ENCODE data around the gene SETD9. TPM values are rescaled to one million over a fixed set of nuclear protein-coding genes. Genes with fewer than 3 reads are reported as not detected.
A peak's percentile ranks its signal among the peaks of the same experiment; 100 is the strongest.

SETD9 gene
- total RNA-seq, 6 experiments from 2014 or later, result 4.9 to 18.8 (median 9.9) TPM

DNA sequence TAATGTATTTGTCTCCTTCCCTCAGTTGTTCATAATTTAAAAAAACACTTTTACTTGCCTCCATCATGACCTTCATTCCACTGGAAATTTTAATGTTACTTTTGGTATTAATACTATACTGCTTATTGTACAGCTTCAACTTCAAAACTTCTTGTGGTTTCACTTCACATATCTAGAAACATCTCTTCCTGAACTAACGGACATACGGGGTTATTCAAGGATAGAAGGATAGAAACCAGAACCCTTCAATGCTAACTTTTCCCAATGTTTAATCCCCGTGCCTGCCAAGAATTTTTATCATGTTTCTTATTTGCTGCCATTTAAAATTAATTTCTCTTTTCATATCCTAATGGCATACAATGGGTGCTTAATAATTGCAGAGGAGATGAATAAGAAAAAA lies 36.3 kb upstream of the SETD9 start:
- 50% methylated on average over 3 of the region's 3 CpGs for WGBS (ENCODE audit: insufficient coverage, low coverage, low lambda C conversion rate, missing lambda C conversion rate)
- peaks cover 0 to 52% (median 3%) of the 10 kb centered on the region in 4 donors for H3K36me3 ChIP-seq
- peak in 1 of 4 donors; percentile 55 for ATAC-seq
- no peak for DNase-seq
- no peak overlapping the region for H3K4me3 ChIP-seq
- no peaks in the 10 kb centered on the region for H3K4me1 ChIP-seq
- TF ChIP-seq POLR2A (IDR thresholded peaks at IDR 0.05) (no peak), CTCF (IDR thresholded peaks at IDR 0.05) (no peak)
- no peaks in the 10 kb centered on the region for H3K9me3 ChIP-seq
- intact Hi-C loops (cut with DNase I), result no loop called here
- H3K27me3 ChIP-seq, result no peaks in the 10 kb centered on the region
- no peak overlapping the region for H3K27ac ChIP-seq

DNA sequence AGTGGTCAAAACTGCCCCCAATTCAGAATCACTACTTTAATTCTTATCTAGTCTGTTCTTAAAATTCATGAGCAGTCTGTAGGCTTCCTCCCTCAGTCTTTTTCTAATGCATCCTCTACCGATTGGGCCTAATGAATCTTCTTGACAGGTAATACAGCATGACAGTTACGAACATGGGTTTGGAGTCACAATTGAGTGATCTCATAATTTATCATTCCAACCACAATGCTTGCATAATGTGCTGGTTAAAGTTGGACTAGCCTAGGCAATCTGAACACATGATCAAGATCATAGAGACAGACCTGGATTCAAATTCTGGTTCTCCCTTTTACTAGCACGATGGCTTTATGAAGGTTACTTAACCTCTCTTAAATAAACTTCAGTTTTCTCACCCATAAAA lies 33.1 kb upstream of the SETD9 start:
- TF ChIP-seq CTCF (IDR thresholded peaks at IDR 0.05) (no peak), POLR2A (IDR thresholded peaks at IDR 0.05) (no peak)
- intact Hi-C loops (cut with DNase I), result no loop called here
- no peak overlapping the region for H3K27ac ChIP-seq
- H3K4me1 ChIP-seq, result no peaks in the 10 kb centered on the region
- 69% methylated on average over 3 of the region's 3 CpGs for WGBS (ENCODE audit: insufficient coverage, low coverage, low lambda C conversion rate, missing lambda C conversion rate)
- H3K4me3 ChIP-seq, result no peak overlapping the region
- H3K9me3 ChIP-seq, result no peaks in the 10 kb centered on the region
- H3K27me3 ChIP-seq, result no peaks in the 10 kb centered on the region
- peaks cover 4 to 66% (median 7%) of the 10 kb centered on the region in 4 donors for H3K36me3 ChIP-seq
- ATAC-seq (peak in 1 of 4 donors; percentile 28), DNase-seq (no peak)

GRCh38 chr5:56881571-56881970 lies 27.8 kb upstream of the SETD9 start:
- WGBS (ENCODE audit: insufficient coverage, low coverage, low lambda C conversion rate, missing lambda C conversion rate), result 100% methylated on average over 5 of the region's 5 CpGs
- no peaks in the 10 kb centered on the region for H3K4me1 ChIP-seq
- no peaks in the 10 kb centered on the region for H3K27me3 ChIP-seq
- peaks cover 7 to 78% (median 10%) of the 10 kb centered on the region in 4 donors for H3K36me3 ChIP-seq
- ATAC-seq, result no peak
- no peaks in the 10 kb centered on the region for H3K9me3 ChIP-seq
- no peak overlapping the region for H3K27ac ChIP-seq
- no peak for TF ChIP-seq POLR2A (IDR thresholded peaks at IDR 0.05)
- H3K4me3 ChIP-seq, result no peak overlapping the region
- DNase-seq, result no peak
- intact Hi-C loops (cut with DNase I), result no loop called here

GRCh38 chr5:56893251-56893951 lies 16.0 kb upstream of the SETD9 start:
- H3K4me3 ChIP-seq, result no peak overlapping the region
- H3K27ac ChIP-seq, result no peak overlapping the region
- H3K4me1 ChIP-seq, result no peaks in the 10 kb centered on the region
- intact Hi-C loops (cut with DNase I), result no loop called here
- DNase-seq (no peak), ATAC-seq (no peak)
- H3K36me3 ChIP-seq, result peaks cover 0 to 20% (median 2%) of the 10 kb centered on the region in 4 donors
- H3K27me3 ChIP-seq, result no peaks in the 10 kb centered on the region
- 90% methylated on average over 5 of the region's 5 CpGs for WGBS (ENCODE audit: insufficient coverage, low coverage, low lambda C conversion rate, missing lambda C conversion rate)
- TF ChIP-seq POLR2A (IDR thresholded peaks at IDR 0.05) (no peak), CTCF (IDR thresholded peaks at IDR 0.05) (no peak)
- H3K9me3 ChIP-seq, result no peaks in the 10 kb centered on the region

GRCh38 chr5:56896763-56897162 lies 12.6 kb upstream of the SETD9 start:
- no peaks in the 10 kb centered on the region for H3K27me3 ChIP-seq
- DNase-seq, result no peak
- intact Hi-C loops (cut with DNase I), result no loop called here
- no peaks in the 10 kb centered on the region for H3K4me1 ChIP-seq
- no peaks in the 10 kb centered on the region for H3K9me3 ChIP-seq
- H3K36me3 ChIP-seq, result peaks cover 0 to 9% (median 2%) of the 10 kb centered on the region in 4 donors
- ATAC-seq, result no peak
- H3K4me3 ChIP-seq, result no peak overlapping the region
- TF ChIP-seq CTCF (IDR thresholded peaks at IDR 0.05) (no peak), POLR2A (IDR thresholded peaks at IDR 0.05) (no peak)
- H3K27ac ChIP-seq, result no peak overlapping the region
- 98% methylated on average over 4 of the region's 4 CpGs for WGBS (ENCODE audit: insufficient coverage, low coverage, low lambda C conversion rate, missing lambda C conversion rate)

All from right lobe of liver (tissue), 6 donors.